Liver (tissue), 3 donors: ENCODE measurements around the gene CGRRF1.

Source experiments
- CTCF ChIP-seq: fragments of 150-350 bp; IDR thresholded peaks from 2 replicates; pipeline ENCODE4 v1.5.1; 2017; ENCODE audit warnings: improper control_type of control experiment, low read depth, low read length; ENCODE audit not compliant: missing input control
- FOXA1 ChIP-seq: IDR thresholded peaks from 2 replicates; pipeline ENCODE4 v1.6.1; 2016; ENCODE audit warnings: antibody characterized with exemption
- GABPA ChIP-seq, 2 donors: IDR thresholded peaks in 1 of 2; conservative IDR thresholded peaks in 1 of 2; 2 replicates each; pipeline ENCODE4 v1.6.1; 2016; ENCODE audit warnings: antibody characterized with exemption in 2 of 2, mild to moderate bottlenecking in 1 of 2, moderate library complexity in 1 of 2
- HNF4A ChIP-seq, 2 donors: conservative IDR thresholded peaks; 2 replicates each; pipeline ENCODE4 v1.6.1; 2016; ENCODE audit warnings: antibody characterized with exemption in 2 of 2, mild to moderate bottlenecking in 2 of 2
- JUND ChIP-seq, 2 donors: IDR thresholded peaks; 2 replicates each; pipeline ENCODE4 v1.6.1; 2016; ENCODE audit warnings: antibody characterized with exemption in 2 of 2
- NR2F2 ChIP-seq: IDR thresholded peaks from 2 replicates; pipeline ENCODE4 v1.6.1; 2016; ENCODE audit warnings: antibody characterized with exemption
- RAD21 ChIP-seq, 2 donors: IDR thresholded peaks; 2 replicates each; pipeline ENCODE4 v1.6.1; 2016; ENCODE audit warnings: antibody characterized with exemption in 2 of 2, mild to moderate bottlenecking in 2 of 2
- TAF1 ChIP-seq: conservative IDR thresholded peaks from 2 replicates; pipeline ENCODE4 v1.6.1; 2016; ENCODE audit warnings: antibody characterized with exemption, mild to moderate bottlenecking
- YY1 ChIP-seq: IDR thresholded peaks from 2 replicates; pipeline ENCODE4 v1.6.1; 2016; ENCODE audit warnings: antibody characterized with exemption, mild to moderate bottlenecking
- ZBTB33 ChIP-seq: IDR thresholded peaks from 2 replicates; pipeline ENCODE4 v1.6.1; 2016; ENCODE audit warnings: antibody characterized with exemption
- TF ChIP-seq, protein P1 (sequence below): IDR thresholded peaks from 2 replicates; pipeline ENCODE4 v1.6.1; 2016; ENCODE audit warnings: antibody characterized with exemption, mild to moderate bottlenecking
- TF ChIP-seq, protein P2 (sequence below): IDR thresholded peaks from 2 replicates; pipeline ENCODE4 v1.6.1; 2016; ENCODE audit warnings: antibody characterized with exemption
- donor health status: healthy.
- donor health status: healthy.

GRCh38 chr14:54509546-54510501, at the start of gene CGRRF1:
- TF ChIP-seq GABPA (IDR thresholded peaks at IDR 0.05 in 1 of 2, conservative IDR thresholded peaks at IDR 0.05 in 1 of 2) = peak in 1 of 2 donors; percentile 58
- TF ChIP-seq CTCF = peak; percentile 62
- peak; percentile 97 for TF ChIP-seq ZBTB33
- TF ChIP-seq RAD21 (IDR thresholded peaks at IDR 0.05) = peak; percentile 66 to 72
- TF ChIP-seq, protein P1, sequence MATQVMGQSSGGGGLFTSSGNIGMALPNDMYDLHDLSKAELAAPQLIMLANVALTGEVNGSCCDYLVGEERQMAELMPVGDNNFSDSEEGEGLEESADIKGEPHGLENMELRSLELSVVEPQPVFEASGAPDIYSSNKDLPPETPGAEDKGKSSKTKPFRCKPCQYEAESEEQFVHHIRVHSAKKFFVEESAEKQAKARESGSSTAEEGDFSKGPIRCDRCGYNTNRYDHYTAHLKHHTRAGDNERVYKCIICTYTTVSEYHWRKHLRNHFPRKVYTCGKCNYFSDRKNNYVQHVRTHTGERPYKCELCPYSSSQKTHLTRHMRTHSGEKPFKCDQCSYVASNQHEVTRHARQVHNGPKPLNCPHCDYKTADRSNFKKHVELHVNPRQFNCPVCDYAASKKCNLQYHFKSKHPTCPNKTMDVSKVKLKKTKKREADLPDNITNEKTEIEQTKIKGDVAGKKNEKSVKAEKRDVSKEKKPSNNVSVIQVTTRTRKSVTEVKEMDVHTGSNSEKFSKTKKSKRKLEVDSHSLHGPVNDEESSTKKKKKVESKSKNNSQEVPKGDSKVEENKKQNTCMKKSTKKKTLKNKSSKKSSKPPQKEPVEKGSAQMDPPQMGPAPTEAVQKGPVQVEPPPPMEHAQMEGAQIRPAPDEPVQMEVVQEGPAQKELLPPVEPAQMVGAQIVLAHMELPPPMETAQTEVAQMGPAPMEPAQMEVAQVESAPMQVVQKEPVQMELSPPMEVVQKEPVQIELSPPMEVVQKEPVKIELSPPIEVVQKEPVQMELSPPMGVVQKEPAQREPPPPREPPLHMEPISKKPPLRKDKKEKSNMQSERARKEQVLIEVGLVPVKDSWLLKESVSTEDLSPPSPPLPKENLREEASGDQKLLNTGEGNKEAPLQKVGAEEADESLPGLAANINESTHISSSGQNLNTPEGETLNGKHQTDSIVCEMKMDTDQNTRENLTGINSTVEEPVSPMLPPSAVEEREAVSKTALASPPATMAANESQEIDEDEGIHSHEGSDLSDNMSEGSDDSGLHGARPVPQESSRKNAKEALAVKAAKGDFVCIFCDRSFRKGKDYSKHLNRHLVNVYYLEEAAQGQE = peak; percentile 81
- TF ChIP-seq NR2F2 = no peak
- TF ChIP-seq TAF1 = no peak
- TF ChIP-seq YY1 = peak; percentile 94
- TF ChIP-seq JUND (IDR thresholded peaks at IDR 0.05) = peak in 1 of 2 donors; percentile 69
- TF ChIP-seq, protein P2, sequence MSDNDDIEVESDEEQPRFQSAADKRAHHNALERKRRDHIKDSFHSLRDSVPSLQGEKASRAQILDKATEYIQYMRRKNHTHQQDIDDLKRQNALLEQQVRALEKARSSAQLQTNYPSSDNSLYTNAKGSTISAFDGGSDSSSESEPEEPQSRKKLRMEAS = peak; percentile 40
- peak; percentile 56 for TF ChIP-seq FOXA1
- peak; percentile 71 to 73 for TF ChIP-seq HNF4A (conservative IDR thresholded peaks at IDR 0.05)
